ENCODE measurements around the gene KIN. TPM values are rescaled to one million over a fixed set of nuclear protein-coding genes. Genes with fewer than 3 reads are reported as not detected.
A peak's percentile ranks its signal among the peaks of the same experiment; 100 is the strongest.
"Not testable (repeated sequence)": the region's sequence is repeated elsewhere in the genome, so short reads cannot be mapped to it uniquely, and the experiment has no call there.

The KIN gene
- 5.4 and 6.3 TPM in 2 replicates for total RNA-seq

GRCh38 chr10:7787857-7788638 is at the start of gene KIN, which contains the start of gene ATP5F1C:
Gene KIN, minus strand, starts transcription at chr10:7787993. Its CDS starts 60 bp downstream, at chr10:7787933.
Gene ATP5F1C, plus strand, starts transcription at chr10:7788177. Its CDS starts 31 bp downstream, at chr10:7788208.
- DNase-seq, result peak; percentile 98

- no peak for DNase-seq
Measured at GRCh38 chr10:7836571-7836970, 48.8 kb upstream of the KIN start.

GRCh38 chr10:7834262-7834661 is 46.5 kb upstream of the KIN start:
- DNase-seq, result no peak

GRCh38 chr10:7833210-7833609 is 45.4 kb upstream of the KIN start:
- DNase-seq, result no peak

- no peak for DNase-seq
Measured at GRCh38 chr10:7832060-7832459, 44.3 kb upstream of the KIN start.

- DNase-seq, result no peak
Measured at GRCh38 chr10:7829289-7829834, 41.6 kb upstream of the KIN start.

- peak; percentile 23 for DNase-seq
Measured at GRCh38 chr10:7826971-7827370, 39.2 kb upstream of the KIN start.

- peak; percentile 71 for DNase-seq
Measured at GRCh38 chr10:7824251-7824650, 36.5 kb upstream of the KIN start.

GRCh38 chr10:7819121-7819460 is 31.3 kb upstream of the KIN start:
- peak; percentile 67 for DNase-seq

GRCh38 chr10:7818295-7819120 is 30.7 kb upstream of the KIN start, which contains the start of gene TAF3:
Gene TAF3, plus strand, starts transcription at chr10:7818505. Its CDS starts 205 bp downstream, at chr10:7818710.
- DNase-seq, result peak; percentile 92

GRCh38 chr10:7817984-7818294 is 30.1 kb upstream of the KIN start:
- no peak for DNase-seq

- DNase-seq, result no peak
Measured at GRCh38 chr10:7817576-7817975, 29.8 kb upstream of the KIN start.

GRCh38 chr10:7813481-7813880 is 25.7 kb upstream of the KIN start:
- no peak for DNase-seq

- DNase-seq, result not testable (repeated sequence)
Measured at GRCh38 chr10:7811743-7812142, 23.9 kb upstream of the KIN start.

- no peak for DNase-seq
Measured at GRCh38 chr10:7811000-7811399, 23.2 kb upstream of the KIN start.

- DNase-seq, result no peak
Measured at GRCh38 chr10:7810443-7810842, 22.6 kb upstream of the KIN start.

- no peak for DNase-seq
Measured at GRCh38 chr10:7808686-7809267, 21.0 kb upstream of the KIN start.

GRCh38 chr10:7804741-7805140 is 16.9 kb upstream of the KIN start:
- no peak for DNase-seq

GRCh38 chr10:7804216-7804615 is 16.4 kb upstream of the KIN start:
- no peak for DNase-seq

GRCh38 chr10:7802606-7803005 is 14.8 kb upstream of the KIN start:
- no peak for DNase-seq

GRCh38 chr10:7797582-7797981 is 9.8 kb upstream of the KIN start:
- DNase-seq, result peak; percentile 88

GRCh38 chr10:7795605-7796004 is 7.8 kb upstream of the KIN start:
- DNase-seq, result peak; percentile 27
